ENCODE data around the gene EIF2B1. TPM values are rescaled to one million over a fixed set of nuclear protein-coding genes. Genes with fewer than 3 reads are reported as not detected.

EIF2B1 gene
- total RNA-seq, 1 donor from 2014 or later: 72.2 TPM

- intact Hi-C loops (cut with DNase I): no loop called here
- Histone ChIP-seq H3K9me3 (no peaks in the 10 kb centered on the region), H3K27ac (no peak overlapping the region), H3K4me1 (no peaks in the 10 kb centered on the region), H3K27me3 (no peaks in the 10 kb centered on the region), H3K4me3 (no peak overlapping the region), H3K36me3 (no peaks in the 10 kb centered on the region)
- DNase-seq (ENCODE audit: low spot score in 2 of 2): no peak
- TF ChIP-seq CTCF (IDR thresholded peaks at IDR 0.05): no peak
Observed at GRCh38 chr12:123576611-123577010, 56.9 kb downstream of the EIF2B1 start.

- Histone ChIP-seq H3K9me3 (no peaks in the 10 kb centered on the region), H3K4me3 (no peak overlapping the region), H3K4me1 (no peaks in the 10 kb centered on the region), H3K27ac (no peak overlapping the region), H3K27me3 (no peaks in the 10 kb centered on the region), H3K36me3 (no peaks in the 10 kb centered on the region)
- intact Hi-C loops (cut with DNase I): no loop called here
- no peak for TF ChIP-seq CTCF (IDR thresholded peaks at IDR 0.05)
- no peak for DNase-seq (ENCODE audit: low spot score in 2 of 2)
Observed at GRCh38 chr12:123573870-123574269, 59.6 kb downstream of the EIF2B1 start.

GRCh38 chr12:123572391-123572790 is 61.1 kb downstream of the EIF2B1 start:
- Histone ChIP-seq H3K4me3 (no peak overlapping the region), H3K4me1 (no peaks in the 10 kb centered on the region), H3K9me3 (no peaks in the 10 kb centered on the region), H3K36me3 (no peaks in the 10 kb centered on the region), H3K27ac (no peak overlapping the region), H3K27me3 (no peaks in the 10 kb centered on the region)
- no peak for TF ChIP-seq CTCF (IDR thresholded peaks at IDR 0.05)
- DNase-seq (ENCODE audit: low spot score in 2 of 2): no peak
- intact Hi-C loops (cut with DNase I): no loop called here

- H3K27me3 ChIP-seq: no peaks in the 10 kb centered on the region
- no peaks in the 10 kb centered on the region for H3K36me3 ChIP-seq
- H3K27ac ChIP-seq: no peak overlapping the region
- H3K4me3 ChIP-seq: no peak overlapping the region
- H3K4me1 ChIP-seq: no peaks in the 10 kb centered on the region
- H3K9me3 ChIP-seq: no peaks in the 10 kb centered on the region
- no peak for TF ChIP-seq CTCF (IDR thresholded peaks at IDR 0.05)
- intact Hi-C loops (cut with DNase I): no loop called here
- DNase-seq (ENCODE audit: low spot score in 2 of 2): peak in 1 of 2 donors; percentile 76
Observed at GRCh38 chr12:123571343-123571813, 62.1 kb downstream of the EIF2B1 start.

Other genes with a start within 250 kb of the EIF2B1 start
- gene KMT5A, start 249.6 kb downstream of the EIF2B1 start, total RNA-seq: 16.8 TPM
- 7.2 TPM for gene RILPL2, start 197.0 kb downstream of the EIF2B1 start, total RNA-seq
- gene SNRNP35, start 175.5 kb downstream of the EIF2B1 start, total RNA-seq: 5.9 TPM
- 1.5 TPM for gene RILPL1, start 100.0 kb downstream of the EIF2B1 start, total RNA-seq
- gene TMED2, start 49.1 kb downstream of the EIF2B1 start, total RNA-seq: 103 TPM
- gene DDX55, start 31.6 kb downstream of the EIF2B1 start, total RNA-seq: 26.6 TPM
- 12.0 TPM for gene GTF2H3, start 143 bp upstream of the EIF2B1 start, total RNA-seq
- gene TCTN2, start 37.4 kb upstream of the EIF2B1 start, total RNA-seq: 2.7 TPM
- 17.3 TPM for gene ATP6V0A2, start 78.7 kb upstream of the EIF2B1 start, total RNA-seq
- not detected for gene DNAH10, start 128.6 kb upstream of the EIF2B1 start, total RNA-seq